ENCODE measurements around the gene YTHDC1. TPM values are rescaled to one million over a fixed set of nuclear protein-coding genes. Genes with fewer than 3 reads are reported as not detected.

The YTHDC1 gene
- total and polyA plus RNA-seq, 2 of the 4 experiments (the other 2 are of a cell fraction), result 31.9 to 32.7 TPM

DNA sequence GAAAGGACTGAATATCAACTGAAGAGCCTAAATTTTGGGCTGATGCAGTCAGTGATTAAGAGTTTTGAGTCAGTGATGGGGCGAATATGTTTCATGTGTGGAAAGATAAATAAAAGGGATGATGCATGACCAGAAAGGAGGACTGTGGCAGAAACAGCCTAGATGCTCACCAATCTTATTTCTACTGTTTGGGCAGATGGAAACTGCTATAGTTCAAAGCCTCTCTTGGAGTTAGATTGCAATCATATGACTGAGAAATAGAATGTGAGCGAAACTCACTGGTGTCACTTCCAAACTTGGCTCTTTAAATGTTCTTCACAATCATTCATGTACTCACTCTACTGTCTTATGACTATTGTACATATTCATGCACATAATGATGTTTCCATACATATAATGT lies 35.4 kb upstream of the YTHDC1 start:
- H2AFZ ChIP-seq (replicated peaks; ENCODE audit: low read length, poor library complexity), result no peak overlapping the region
- no peaks in the 10 kb centered on the region for H3K9me1 ChIP-seq (ENCODE audit: insufficient read depth, low read length)
- H3K4ac ChIP-seq (ENCODE audit: low read depth, low read length), result no peak overlapping the region
- H3K4me3 ChIP-seq (ENCODE audit: insufficient read depth, low read depth, low read length), result no peak overlapping the region
- no peak overlapping the region for H3K23ac ChIP-seq (ENCODE audit: low read depth, low read length)
- no peak overlapping the region for H3K18ac ChIP-seq (ENCODE audit: low read depth, low read length)
- H3K56ac ChIP-seq (ENCODE audit: extremely low read depth, insufficient read depth, low read length), result no peak overlapping the region
- TF ChIP-seq RAD21 (IDR thresholded peaks at IDR 0.05; ENCODE audit: low read length), result no peak
- H3K27me3 ChIP-seq (ENCODE audit: control insufficient read depth, insufficient read depth, low read length), result peaks cover 2% of the 10 kb centered on the region; the same call in 1 of the 2 replicates
- no peak overlapping the region for H2BK120ac ChIP-seq (ENCODE audit: low read depth, low read length)
- H3K79me1 ChIP-seq (ENCODE audit: low read depth in 1 of 2, low read length in 2 of 2), result no peaks in the 10 kb centered on the region
- no peak overlapping the region for H4K5ac ChIP-seq (ENCODE audit: low read depth, low read length)
- ATAC-seq (ENCODE audit: low read depth) (no peak), DNase-seq (no peak)
- H4K8ac ChIP-seq (ENCODE audit: low read depth in 2 of 2, low read length in 2 of 2), result no peak overlapping the region
- no peak overlapping the region for H3K4me2 ChIP-seq (ENCODE audit: low read depth, low read length)
- no peaks in the 10 kb centered on the region for H3K36me3 ChIP-seq (ENCODE audit: control insufficient read depth, insufficient read depth, low read length)
- no peak overlapping the region for H3K14ac ChIP-seq (replicated peaks; ENCODE audit: low read depth, low read length)
- H3K4me1 ChIP-seq (ENCODE audit: control insufficient read depth, insufficient read depth, low read length), result no peaks in the 10 kb centered on the region
- intact Hi-C loops (cut with micrococcal nuclease), result no loop called here
- no peaks in the 10 kb centered on the region for H4K20me1 ChIP-seq (ENCODE audit: insufficient read depth, low read length)
- H4K91ac ChIP-seq (ENCODE audit: insufficient read depth, low read depth, low read length), result no peak overlapping the region
- ChIA-PET CTCF (no interaction called here), POLR2A (ENCODE audit: unreplicated experiment) (no interaction called here)
- no peak overlapping the region for H2BK5ac ChIP-seq (ENCODE audit: low read depth, low read length, poor library complexity, severe bottlenecking)
- no peak overlapping the region for H2AK9ac ChIP-seq (replicated peaks; ENCODE audit: low read depth, low read length, poor library complexity)
- WGBS, 2 experiments (ENCODE audit: extremely low coverage in 2 of 2, insufficient read length in 1 of 2), result no CpG with 5 or more reads among the region's 2 CpGs
- no peaks in the 10 kb centered on the region for H3K9me3 ChIP-seq (ENCODE audit: control insufficient read depth, insufficient read depth, low read length)
- dilution Hi-C loops (cut with HindIII; ENCODE audit: low sequenced_read_pairs, unreplicated experiment), result no loop called here
- in situ Hi-C loops (cut with MboI; ENCODE audit: low sequenced_read_pairs), result no loop called here
- no peak overlapping the region for H2AK5ac ChIP-seq (ENCODE audit: low read depth, low read length)
- no peak overlapping the region for H3K9ac ChIP-seq (ENCODE audit: low read depth, low read length)
- no peak overlapping the region for H2BK20ac ChIP-seq (ENCODE audit: low read depth, low read length)
- H2BK15ac ChIP-seq (ENCODE audit: low read depth, low read length), result no peak overlapping the region
- no peak overlapping the region for H3K27ac ChIP-seq (ENCODE audit: insufficient read depth, low read length)
- BruUV-seq (replicated peaks), result no TSS peak

Measured in IMR-90 (cell line).